GM23248 (cell line): ENCODE results near the gene IL7R. TPM values are rescaled to one million over a fixed set of nuclear protein-coding genes. Genes with fewer than 3 reads are reported as not detected.

Experiments used
- DNase-seq: peaks from one replicate; pipeline ENCODE4 v3.0.0-alpha.2; 2015
- H2AFZ ChIP-seq: fragments of 200-600 bp; sonication (generic); 2 replicates; pipeline ENCODE4 v1.6.1; 2016; ENCODE audit warnings: antibody characterized with exemption
- H3F3A ChIP-seq: fragments of 200-600 bp; sonication (generic); 2 replicates; pipeline ENCODE4 v1.6.1; 2016; ENCODE audit warnings: mild to moderate bottlenecking, antibody characterized with exemption, mixed run types; ENCODE audit not compliant: insufficient read depth
- H3K27ac ChIP-seq: fragments of 200-600 bp; sonication (generic); 2 replicates; pipeline ENCODE4 v1.5.1; 2016; ENCODE audit warnings: mild to moderate bottlenecking
- H3K27me3 ChIP-seq: fragments of 200-600 bp; sonication (generic); replicated peaks from 2 replicates; pipeline ENCODE4 v1.6.1; 2016; ENCODE audit warnings: mild to moderate bottlenecking; ENCODE audit not compliant: insufficient read depth
- H3K36me3 ChIP-seq: fragments of 200-600 bp; sonication (generic); 2 replicates; pipeline ENCODE4 v1.6.1; 2016; ENCODE audit warnings: low read depth, mild to moderate bottlenecking
- H3K4me1 ChIP-seq: fragments of 200-600 bp; sonication (generic); 2 replicates; pipeline ENCODE4 v1.6.1; 2016; ENCODE audit warnings: mild to moderate bottlenecking; ENCODE audit not compliant: insufficient read depth
- H3K4me2 ChIP-seq: fragments of 200-600 bp; sonication (generic); one replicate; pipeline ENCODE4 v1.6.1; 2016; ENCODE audit warnings: mild to moderate bottlenecking; ENCODE audit not compliant: unreplicated experiment
- H3K4me3 ChIP-seq: fragments of 200-600 bp; sonication (generic); 2 replicates; pipeline ENCODE4 v1.5.1; 2016; ENCODE audit warnings: mild to moderate bottlenecking
- H3K79me2 ChIP-seq: fragments of 200-600 bp; sonication (generic); 2 replicates; pipeline ENCODE4 v1.6.1; 2016; ENCODE audit warnings: mild to moderate bottlenecking; ENCODE audit not compliant: insufficient read depth
- H3K9ac ChIP-seq: fragments of 200-600 bp; sonication (generic); 2 replicates; pipeline ENCODE4 v1.6.1; 2016; ENCODE audit warnings: mild to moderate bottlenecking
- H3K9me2 ChIP-seq: fragments of 200-600 bp; sonication (generic); 2 replicates; pipeline ENCODE4 v1.6.1; 2016; ENCODE audit warnings: mixed run types, mild to moderate bottlenecking, moderate library complexity; ENCODE audit not compliant: insufficient read depth
- H3K9me3 ChIP-seq: fragments of 200-600 bp; sonication (generic); one replicate; pipeline ENCODE4 v1.6.1; 2017; ENCODE audit warnings: low read depth
- H4K20me1 ChIP-seq: fragments of 200-600 bp; sonication (generic); 2 replicates; pipeline ENCODE4 v1.6.0; 2016; ENCODE audit not compliant: insufficient read depth
- EZH2 ChIP-seq: fragments of 200-600 bp; sonication (generic); IDR thresholded peaks from 2 replicates; pipeline ENCODE4 v1.6.1; 2018; ENCODE audit warnings: antibody characterized with exemption, mild to moderate bottlenecking; ENCODE audit not compliant: insufficient read depth, poor library complexity, severe bottlenecking
- EZH2phosphoT487 ChIP-seq: fragments of 200-600 bp; sonication (generic); IDR thresholded peaks from 2 replicates; pipeline ENCODE4 v1.6.1; 2018; ENCODE audit warnings: antibody characterized with exemption, moderate library complexity, mild to moderate bottlenecking, low read depth; ENCODE audit not compliant: insufficient read depth
- WGBS, 2 experiments: methylation state at CpG; one replicate each; pipeline ENCODE4 v1.1.6; 2015 to 2017; ENCODE audit warnings: low lambda C conversion rate in 2 of 2, low coverage in 1 of 2; ENCODE audit errors: missing lambda C conversion rate in 2 of 2; 5-methylcytosine and 5-hydroxymethylcytosine counted together
- in situ Hi-C: fragments of 300-500 bp; cut with MboI; formaldehyde crosslinking; loops from 2 replicates; pipeline ENCODE4 v1.15.0; 2020
- polyA plus RNA-seq: library from polyadenylated mRNA; unstranded; fragments of >200 nt; fragmentation: Nextera tagmentation; extraction: Ambion mirVana; gene quantifications from 2 replicates; pipeline ENCODE4 v1.2.1, GENCODE V29; 2016
- total RNA-seq: library from RNA; depleted of rRNA; stranded (reverse); fragments of >200 nt; shearing (Covaris generic); gene quantifications from 2 replicates; pipeline ENCODE4 v1.2.3, GENCODE V29; 2014

Gene IL7R
- total and polyA plus RNA-seq, 2 experiments from 2014 or later, result 10.9 to 16.9 TPM

- Histone ChIP-seq H3K36me3 (no peaks in the 10 kb centered on the region), H3K27me3 (no peaks in the 10 kb centered on the region), H3K9me3 (no peaks in the 10 kb centered on the region), H3K27ac (no peak overlapping the region), H2AFZ (no peak overlapping the region), H3K4me3 (no peak overlapping the region), H3K79me2 (no peaks in the 10 kb centered on the region), H3F3A (no peaks in the 10 kb centered on the region), H3K4me1 (no peaks in the 10 kb centered on the region), H3K9ac (no peak overlapping the region), H3K9me2 (no peaks in the 10 kb centered on the region), H3K4me2 (no peak overlapping the region), H4K20me1 (no peaks in the 10 kb centered on the region)
- no peak for DNase-seq
- 79 to 84% methylated on average over 3 of the region's 3 CpGs for WGBS, 2 experiments
- in situ Hi-C loops, result no loop called here
- TF ChIP-seq EZH2phosphoT487 (no peak), EZH2 (no peak)
Measured at GRCh38 chr5:35826056-35826455, 30.6 kb upstream of the IL7R start.

- H3F3A ChIP-seq, result no peaks in the 10 kb centered on the region
- H2AFZ ChIP-seq, result no peak overlapping the region
- no peak overlapping the region for H3K4me2 ChIP-seq
- no peaks in the 10 kb centered on the region for H3K9me3 ChIP-seq
- in situ Hi-C loops, result no loop called here
- DNase-seq, result no peak
- no peaks in the 10 kb centered on the region for H3K79me2 ChIP-seq
- H3K4me1 ChIP-seq, result no peaks in the 10 kb centered on the region
- TF ChIP-seq EZH2 (no peak), EZH2phosphoT487 (no peak)
- H3K9me2 ChIP-seq, result no peaks in the 10 kb centered on the region
- no peak overlapping the region for H3K9ac ChIP-seq
- H3K36me3 ChIP-seq, result no peaks in the 10 kb centered on the region
- H4K20me1 ChIP-seq, result no peaks in the 10 kb centered on the region
- no peaks in the 10 kb centered on the region for H3K27me3 ChIP-seq
- H3K4me3 ChIP-seq, result no peak overlapping the region
- 59 to 74% methylated on average over 2 of the region's 2 CpGs for WGBS, 2 experiments
- H3K27ac ChIP-seq, result no peak overlapping the region
Measured at GRCh38 chr5:35826554-35826953, 30.1 kb upstream of the IL7R start.

- TF ChIP-seq EZH2phosphoT487 (no peak), EZH2 (no peak)
- Histone ChIP-seq H3K9ac (no peak overlapping the region), H2AFZ (no peak overlapping the region), H3K36me3 (no peaks in the 10 kb centered on the region), H4K20me1 (no peaks in the 10 kb centered on the region), H3K4me2 (no peak overlapping the region), H3K4me1 (no peaks in the 10 kb centered on the region), H3K27ac (no peak overlapping the region), H3K4me3 (no peak overlapping the region), H3K27me3 (no peaks in the 10 kb centered on the region), H3K9me2 (no peaks in the 10 kb centered on the region), H3F3A (no peaks in the 10 kb centered on the region), H3K9me3 (no peaks in the 10 kb centered on the region), H3K79me2 (no peaks in the 10 kb centered on the region)
- in situ Hi-C loops, result no loop called here
- DNase-seq, result peak; percentile 1
- 97% methylated on average over 4 of the region's 4 CpGs for WGBS, 2 experiments
Measured at GRCh38 chr5:35828082-35828598, 28.6 kb upstream of the IL7R start.

GRCh38 chr5:35830587-35830986, 26.1 kb upstream of the IL7R start:
- no peaks in the 10 kb centered on the region for H4K20me1 ChIP-seq
- WGBS, 2 experiments, result 38 to 42% methylated on average over 4 of the region's 4 CpGs
- in situ Hi-C loops, result no loop called here
- no peak for TF ChIP-seq EZH2
- no peak for TF ChIP-seq EZH2phosphoT487
- DNase-seq, result no peak
- H3K9ac ChIP-seq, result no peak overlapping the region
- H3K27me3 ChIP-seq, result no peaks in the 10 kb centered on the region
- H3F3A ChIP-seq, result no peaks in the 10 kb centered on the region
- H3K4me2 ChIP-seq, result no peak overlapping the region
- H2AFZ ChIP-seq, result 0 out of 2 replicates have a peak overlapping the region, but pooled peaks have one; percentile 29
- H3K79me2 ChIP-seq, result no peaks in the 10 kb centered on the region
- no peaks in the 10 kb centered on the region for H3K4me1 ChIP-seq
- H3K36me3 ChIP-seq, result no peaks in the 10 kb centered on the region
- no peak overlapping the region for H3K4me3 ChIP-seq
- no peak overlapping the region for H3K27ac ChIP-seq
- H3K9me2 ChIP-seq, result no peaks in the 10 kb centered on the region
- H3K9me3 ChIP-seq, result no peaks in the 10 kb centered on the region

- no peaks in the 10 kb centered on the region for H3K9me3 ChIP-seq
- no peaks in the 10 kb centered on the region for H3K36me3 ChIP-seq
- H2AFZ ChIP-seq, result no peak overlapping the region
- 67 to 73% methylated on average over 2 of the region's 2 CpGs for WGBS, 2 experiments
- no peak overlapping the region for H3K27ac ChIP-seq
- no peak overlapping the region for H3K4me2 ChIP-seq
- H3K27me3 ChIP-seq, result no peaks in the 10 kb centered on the region
- H3K4me3 ChIP-seq, result no peak overlapping the region
- peak; percentile 28 for DNase-seq
- no peaks in the 10 kb centered on the region for H4K20me1 ChIP-seq
- H3K9me2 ChIP-seq, result no peaks in the 10 kb centered on the region
- no peaks in the 10 kb centered on the region for H3F3A ChIP-seq
- TF ChIP-seq EZH2phosphoT487 (no peak), EZH2 (no peak)
- H3K4me1 ChIP-seq, result no peaks in the 10 kb centered on the region
- in situ Hi-C loops, result no loop called here
- no peak overlapping the region for H3K9ac ChIP-seq
- no peaks in the 10 kb centered on the region for H3K79me2 ChIP-seq
Measured at GRCh38 chr5:35832762-35833161, 23.9 kb upstream of the IL7R start.
